CD8-positive, alpha-beta memory T cell (primary cell): ENCODE results near the gene BTBD1. TPM values are rescaled to one million over a fixed set of nuclear protein-coding genes. Genes with fewer than 3 reads are reported as not detected.
A peak's percentile ranks its signal among the peaks of the same experiment; 100 is the strongest.

Experiments used
- CTCF ChIA-PET: fragments of 350-600 bp; sonication (Branson Sonifier 250); formaldehyde crosslinking; loops from one replicate; lab custom pipeline; 2021; ENCODE audit warnings: antibody characterized with exemption; lab: Charles Lee
- POLR2A ChIA-PET: fragments of 350-600 bp; sonication (Branson Sonifier 250); formaldehyde crosslinking; loops from one replicate; lab custom pipeline; 2021; ENCODE audit warnings: antibody characterized with exemption; lab: Charles Lee
- DNase-seq, 5 donors: peaks; one replicate each; pipeline versions ENCODE4 v3.0.0 to v3.0.0-alpha.2; 2020 to 2022; ENCODE audit warnings: mixed read lengths in 1 of 5
- H3K27ac ChIP-seq: one replicate; pipeline ENCODE4 v1.7.0; 2013; ENCODE audit warnings: low read depth, mild to moderate bottlenecking, low read length, moderate library complexity
- H3K27me3 ChIP-seq: 2 replicates; pipeline ENCODE4 v1.7.0; 2013; ENCODE audit warnings: low read length, mild to moderate bottlenecking; ENCODE audit not compliant: insufficient read depth, poor library complexity, severe bottlenecking
- H3K36me3 ChIP-seq: 2 replicates; pipeline ENCODE4 v1.7.0; 2013; ENCODE audit warnings: mild to moderate bottlenecking, low read length, moderate library complexity; ENCODE audit not compliant: insufficient read depth
- H3K4me1 ChIP-seq: 2 replicates; pipeline ENCODE4 v1.7.0; 2013; ENCODE audit warnings: mild to moderate bottlenecking, low read length, moderate library complexity; ENCODE audit not compliant: insufficient read depth
- H3K4me3 ChIP-seq: 2 replicates; pipeline ENCODE4 v1.7.0; 2013; ENCODE audit warnings: mild to moderate bottlenecking, low read length
- H3K9me3 ChIP-seq: 2 replicates; pipeline ENCODE4 v1.7.0; 2013; ENCODE audit warnings: mild to moderate bottlenecking, low read length
- H3K27ac Mint-ChIP-seq, 8 donors: one replicate each; pipeline ENCODE4 v1.8.0; 2020 to 2021; ENCODE audit warnings: mixed read lengths in 8 of 8, mild to moderate bottlenecking in 6 of 8, inconsistent platforms in 3 of 8, moderate library complexity in 3 of 8
- H3K27me3 Mint-ChIP-seq, 2 donors: one replicate each; pipeline ENCODE4 v1.8.0; 2020 to 2021; ENCODE audit warnings: mixed read lengths in 2 of 2, mild to moderate bottlenecking in 1 of 2, moderate library complexity in 1 of 2
- H3K36me3 Mint-ChIP-seq, 3 donors: one replicate each; pipeline ENCODE4 v1.8.0; 2020 to 2021; ENCODE audit warnings: mixed read lengths in 3 of 3, inconsistent platforms in 1 of 3, mild to moderate bottlenecking in 1 of 3
- H3K4me1 Mint-ChIP-seq, 3 donors: one replicate each; pipeline ENCODE4 v1.8.0; 2020 to 2021; ENCODE audit warnings: mixed read lengths in 3 of 3, inconsistent platforms in 1 of 3, mild to moderate bottlenecking in 1 of 3
- H3K4me3 Mint-ChIP-seq, 7 donors: one replicate each; pipeline ENCODE4 v1.8.0; 2020 to 2021; ENCODE audit warnings: mixed read lengths in 7 of 7, mild to moderate bottlenecking in 6 of 7, moderate library complexity in 4 of 7, inconsistent platforms in 2 of 7
- H3K9me3 Mint-ChIP-seq, 5 donors: one replicate each; pipeline ENCODE4 v1.8.0; 2020 to 2022; ENCODE audit warnings: mixed read lengths in 5 of 5, mild to moderate bottlenecking in 3 of 5, moderate library complexity in 2 of 5, inconsistent platforms in 1 of 5
- polyA plus RNA-seq: library from polyadenylated mRNA; unstranded; fragments of 300-500 nt; fragmentation: Illumina TruSeq; gene quantifications from one replicate; pipeline ENCODE4 v1.2.3, GENCODE V29; 2021
- total RNA-seq, 2 experiments: library from RNA; stranded (reverse); gene quantifications; one replicate each; pipeline ENCODE4 v1.2.3, GENCODE V29; 2021

Gene BTBD1
- total and polyA plus RNA-seq, 3 experiments from 2014 or later: 47.4 to 57.7 (median 55.5) TPM

DNA sequence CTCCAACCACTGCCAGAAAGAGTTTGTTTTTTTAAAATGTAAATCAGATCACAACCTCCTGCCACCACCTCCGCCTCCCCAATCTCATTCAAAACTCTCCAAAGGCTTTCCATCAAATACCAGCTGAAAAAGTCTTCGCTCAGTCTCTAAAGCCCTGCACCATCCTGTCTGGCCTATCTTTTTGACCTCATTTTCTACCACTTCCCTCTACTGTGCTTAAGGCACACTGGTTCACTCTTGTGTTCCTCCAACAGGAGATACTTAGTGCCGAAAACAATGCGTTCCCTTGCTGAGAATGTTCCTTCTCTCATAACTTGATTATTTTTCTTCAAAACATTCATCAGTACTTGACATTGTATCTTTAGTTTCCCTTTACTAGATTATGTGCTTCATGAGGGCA is 3.5 kb downstream of the BTBD1 start:
- H3K27ac ChIP-seq: no peak overlapping the region
- H3K9me3 Mint-ChIP-seq: no peaks in the 10 kb centered on the region
- no peaks in the 10 kb centered on the region for H3K27me3 ChIP-seq
- ChIA-PET CTCF (no interaction called here), POLR2A (no interaction called here)
- peak overlapping the region; percentile 8 for H3K4me3 ChIP-seq
- peaks cover 50% of the 10 kb centered on the region for H3K4me1 ChIP-seq
- peaks cover 0 to 11% (median 0%) of the 10 kb centered on the region in 3 donors for H3K36me3 Mint-ChIP-seq
- no peak overlapping the region for H3K27ac Mint-ChIP-seq
- no peaks in the 10 kb centered on the region for H3K9me3 ChIP-seq
- H3K27me3 Mint-ChIP-seq: no peaks in the 10 kb centered on the region
- no peaks in the 10 kb centered on the region for H3K36me3 ChIP-seq
- no peak for DNase-seq
- no peak overlapping the region for H3K4me3 Mint-ChIP-seq
- peaks cover 12 to 25% (median 16%) of the 10 kb centered on the region in 3 donors for H3K4me1 Mint-ChIP-seq

DNA sequence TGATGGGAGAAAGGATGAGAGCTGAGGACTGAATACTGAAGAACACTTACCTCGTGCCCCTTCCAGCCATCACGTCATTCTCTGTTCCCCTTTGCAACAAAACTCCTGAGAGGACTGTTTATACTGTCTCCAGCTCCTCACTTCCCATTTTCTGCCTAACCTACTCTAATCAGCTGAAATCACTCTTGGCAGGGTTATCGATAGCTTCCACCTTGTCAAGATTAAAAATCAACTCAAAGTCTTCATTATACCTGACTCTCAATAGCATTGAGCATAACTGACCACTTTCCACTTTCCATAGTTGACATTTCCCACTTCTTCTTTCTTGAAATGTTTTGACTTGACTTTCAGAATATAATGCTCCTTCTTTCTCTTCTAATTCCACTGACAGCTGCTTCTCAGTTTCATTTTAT is 4.3 kb downstream of the BTBD1 start:
- H3K4me1 Mint-ChIP-seq: peaks cover 19 to 26% (median 20%) of the 10 kb centered on the region in 3 donors
- H3K9me3 ChIP-seq: no peaks in the 10 kb centered on the region
- CTCF ChIA-PET: no interaction called here
- no peak overlapping the region for H3K4me3 Mint-ChIP-seq
- H3K4me1 ChIP-seq: peaks cover 53% of the 10 kb centered on the region
- no peak overlapping the region for H3K27ac Mint-ChIP-seq
- no peak for DNase-seq
- no peak overlapping the region for H3K4me3 ChIP-seq
- no peaks in the 10 kb centered on the region for H3K9me3 Mint-ChIP-seq
- POLR2A ChIA-PET: no interaction called here
- H3K27me3 Mint-ChIP-seq: no peaks in the 10 kb centered on the region
- peaks cover 0 to 14% (median 0%) of the 10 kb centered on the region in 3 donors for H3K36me3 Mint-ChIP-seq
- no peak overlapping the region for H3K27ac ChIP-seq
- no peaks in the 10 kb centered on the region for H3K27me3 ChIP-seq
- H3K36me3 ChIP-seq: no peaks in the 10 kb centered on the region

DNA sequence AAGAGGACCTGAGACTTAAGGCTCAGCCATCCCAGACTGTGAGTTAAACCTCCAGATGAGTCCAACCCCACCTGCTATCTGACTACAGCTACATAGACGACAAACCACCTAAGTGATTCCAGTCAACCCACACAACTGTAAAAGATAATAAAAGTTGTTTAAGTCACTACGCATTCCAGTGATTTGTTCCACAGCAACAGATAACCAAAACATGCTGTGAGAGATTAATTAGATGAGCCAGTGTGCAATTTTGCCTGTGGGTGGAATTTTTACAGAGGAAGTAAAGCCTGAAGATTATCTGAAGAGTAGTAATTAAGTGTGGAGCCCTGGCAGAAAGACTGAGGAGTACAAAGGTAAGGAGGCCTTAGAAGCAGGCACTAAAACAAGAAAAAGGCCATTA is 5.4 kb downstream of the BTBD1 start:
- H3K4me3 ChIP-seq: no peak overlapping the region
- H3K9me3 ChIP-seq: no peaks in the 10 kb centered on the region
- Mint-ChIP-seq H3K27ac (no peak overlapping the region), H3K27me3 (no peaks in the 10 kb centered on the region), H3K4me3 (no peak overlapping the region), H3K9me3 (no peaks in the 10 kb centered on the region), H3K36me3 (peaks cover 0 to 25% (median 2%) of the 10 kb centered on the region in 3 donors), H3K4me1 (peaks cover 29 to 36% (median 31%) of the 10 kb centered on the region in 3 donors)
- H3K27me3 ChIP-seq: no peaks in the 10 kb centered on the region
- CTCF ChIA-PET: no interaction called here
- no peak overlapping the region for H3K27ac ChIP-seq
- DNase-seq: no peak
- peaks cover 52% of the 10 kb centered on the region for H3K4me1 ChIP-seq
- POLR2A ChIA-PET: no interaction called here
- no peaks in the 10 kb centered on the region for H3K36me3 ChIP-seq

DNA sequence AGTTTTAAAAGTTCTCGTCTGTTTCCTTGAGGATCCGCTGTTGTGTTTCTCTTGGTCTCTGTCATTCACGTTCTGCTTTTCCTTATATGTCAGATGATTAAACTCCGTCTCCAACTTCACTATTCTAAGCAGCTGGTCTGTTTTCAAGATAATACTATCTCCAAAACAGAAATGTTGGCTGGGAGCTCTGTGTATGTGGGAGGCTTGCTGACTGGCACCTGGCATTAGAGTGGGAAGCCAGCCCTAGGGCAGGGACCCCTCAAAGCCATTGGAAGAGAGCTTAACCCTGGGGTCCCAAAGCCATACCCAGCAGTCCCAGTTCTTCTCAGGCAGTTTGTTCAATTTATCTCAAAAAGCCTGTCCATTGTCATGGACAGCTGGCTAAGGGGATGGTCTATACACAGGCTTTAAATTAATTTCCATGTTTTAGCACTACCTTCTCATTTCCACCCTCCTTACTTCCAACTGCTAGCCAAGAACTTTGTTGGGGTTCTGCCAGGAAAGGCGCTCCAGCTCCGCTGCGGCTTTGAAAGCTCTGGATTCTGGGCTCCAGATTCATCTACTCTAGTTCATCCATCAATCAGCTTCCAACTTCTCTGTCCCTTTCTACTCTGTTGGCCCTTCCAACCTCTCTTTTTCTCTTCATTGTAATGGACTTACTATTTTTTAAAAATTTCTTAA is 9.2 kb downstream of the BTBD1 start:
- H3K4me1 ChIP-seq: peaks cover 23% of the 10 kb centered on the region
- H3K27me3 ChIP-seq: no peaks in the 10 kb centered on the region
- H3K4me3 ChIP-seq: no peak overlapping the region
- Mint-ChIP-seq H3K27me3 (no peaks in the 10 kb centered on the region), H3K36me3 (peaks cover 0 to 54% (median 9%) of the 10 kb centered on the region in 3 donors), H3K4me1 (peaks cover 26 to 42% (median 37%) of the 10 kb centered on the region in 3 donors), H3K4me3 (no peak overlapping the region), H3K27ac (peak overlapping the region in 3 of 8 donors; percentile 29 to 61 (median 55)), H3K9me3 (no peaks in the 10 kb centered on the region)
- POLR2A ChIA-PET: no interaction called here
- CTCF ChIA-PET: interaction anchor here (1.7 kb wide), 1 partner anchor 9 kb away, joined by 5 read pairs; the partner anchor contains the start of gene BTBD1
- no peaks in the 10 kb centered on the region for H3K9me3 ChIP-seq
- no peak for DNase-seq
- H3K36me3 ChIP-seq: peaks cover 4% of the 10 kb centered on the region
- no peak overlapping the region for H3K27ac ChIP-seq

DNA sequence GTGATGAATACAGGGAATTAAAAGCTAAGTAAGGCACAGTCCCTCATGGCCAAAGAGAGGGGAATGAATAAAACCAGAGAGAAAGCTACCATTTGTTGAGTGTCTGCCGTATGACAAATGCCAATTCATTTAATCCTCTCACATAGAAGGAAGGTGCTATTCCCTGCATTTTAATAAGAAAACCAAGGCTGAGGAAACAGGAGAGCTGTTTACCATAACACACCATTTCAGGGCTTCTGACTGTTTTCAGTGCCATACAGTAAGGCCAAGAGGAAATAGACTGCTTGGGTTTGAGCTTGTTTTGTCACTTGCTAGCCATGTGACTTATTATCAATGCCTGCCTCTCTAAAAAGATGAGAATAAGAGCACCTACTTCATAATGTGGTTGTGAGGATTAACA is 10.1 kb downstream of the BTBD1 start:
- no peaks in the 10 kb centered on the region for H3K9me3 Mint-ChIP-seq
- DNase-seq: no peak
- H3K27me3 ChIP-seq: no peaks in the 10 kb centered on the region
- peaks cover 4% of the 10 kb centered on the region for H3K36me3 ChIP-seq
- H3K4me3 ChIP-seq: no peak overlapping the region
- peaks cover 15% of the 10 kb centered on the region for H3K4me1 ChIP-seq
- H3K27ac ChIP-seq: no peak overlapping the region
- H3K27ac Mint-ChIP-seq: peak overlapping the region in 3 of 8 donors; percentile 26 to 66 (median 53)
- peaks cover 0 to 55% (median 9%) of the 10 kb centered on the region in 3 donors for H3K36me3 Mint-ChIP-seq
- H3K9me3 ChIP-seq: no peaks in the 10 kb centered on the region
- ChIA-PET CTCF (interaction anchor here (1.7 kb wide), 1 partner anchor 10 kb away, joined by 5 read pairs; the partner anchor contains the start of gene BTBD1), POLR2A (interaction anchor here (0.7 kb wide), 1 partner anchor 10 kb away, joined by 3 read pairs; the partner anchor contains the start of gene BTBD1)
- H3K27me3 Mint-ChIP-seq: no peaks in the 10 kb centered on the region
- peaks cover 26 to 42% (median 41%) of the 10 kb centered on the region in 3 donors for H3K4me1 Mint-ChIP-seq
- no peak overlapping the region for H3K4me3 Mint-ChIP-seq

DNA sequence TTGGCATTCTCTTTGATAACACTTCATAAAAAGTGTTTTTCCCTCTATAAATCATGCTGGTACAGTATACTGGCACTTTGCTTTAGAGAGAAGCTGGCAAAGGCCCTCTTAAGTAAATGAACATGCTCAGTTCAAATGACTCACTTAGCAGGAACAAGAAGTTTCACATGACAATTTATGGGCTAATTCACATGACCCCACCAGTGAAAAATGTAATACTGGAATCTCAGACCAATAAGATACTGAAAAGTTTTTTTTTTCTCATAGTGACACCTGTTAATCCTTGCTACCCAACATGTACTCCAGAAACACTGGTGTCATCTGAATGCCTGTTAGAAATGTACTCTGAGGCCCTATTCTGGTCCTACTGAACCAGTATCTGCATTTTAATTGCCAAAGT is 13.9 kb downstream of the BTBD1 start:
- Mint-ChIP-seq H3K27me3 (no peaks in the 10 kb centered on the region), H3K27ac (peak overlapping the region in 2 of 8 donors; percentile 10 to 54), H3K9me3 (no peaks in the 10 kb centered on the region), H3K4me3 (no peak overlapping the region), H3K36me3 (peaks cover 0 to 76% (median 15%) of the 10 kb centered on the region in 3 donors), H3K4me1 (peaks cover 24 to 47% (median 45%) of the 10 kb centered on the region in 3 donors)
- H3K27ac ChIP-seq: no peak overlapping the region
- H3K9me3 ChIP-seq: no peaks in the 10 kb centered on the region
- no peak for DNase-seq
- ChIA-PET POLR2A (no interaction called here), CTCF (no interaction called here)
- no peak overlapping the region for H3K4me3 ChIP-seq
- peaks cover 7% of the 10 kb centered on the region for H3K4me1 ChIP-seq
- H3K36me3 ChIP-seq: peaks cover 13% of the 10 kb centered on the region
- no peaks in the 10 kb centered on the region for H3K27me3 ChIP-seq

DNA sequence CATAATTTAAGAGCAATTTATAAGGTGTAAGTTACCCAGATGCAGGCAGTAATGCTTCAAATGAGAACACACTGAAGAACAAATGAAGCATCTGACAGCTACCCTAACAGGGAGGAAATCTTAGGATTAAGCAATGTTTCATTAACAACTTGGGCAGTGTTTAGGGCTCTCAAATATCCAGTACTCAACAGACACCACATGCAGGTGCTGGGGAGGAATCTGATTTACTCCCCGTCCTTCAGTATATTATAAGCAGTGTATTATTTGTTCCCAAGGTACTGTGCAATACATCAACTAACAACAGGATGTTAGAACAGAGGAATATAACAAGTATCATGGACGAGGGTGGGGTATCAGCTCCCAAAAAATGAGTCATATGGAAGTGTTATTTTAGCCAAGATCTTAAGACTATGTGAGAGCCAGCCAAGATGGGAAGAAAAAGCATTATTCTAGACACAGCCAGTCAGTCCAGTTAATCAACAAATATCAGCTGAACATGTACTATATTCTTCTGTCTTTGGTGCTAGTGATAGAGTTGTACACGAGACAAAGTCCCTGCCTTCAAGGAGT is 20.4 kb downstream of the BTBD1 start:
- Histone ChIP-seq H3K4me3 (no peak overlapping the region), H3K27ac (no peak overlapping the region), H3K27me3 (no peaks in the 10 kb centered on the region), H3K4me1 (no peaks in the 10 kb centered on the region), H3K36me3 (peaks cover 18% of the 10 kb centered on the region), H3K9me3 (no peaks in the 10 kb centered on the region)
- Mint-ChIP-seq H3K9me3 (no peaks in the 10 kb centered on the region), H3K4me1 (peaks cover 19 to 59% (median 47%) of the 10 kb centered on the region in 3 donors), H3K27me3 (no peaks in the 10 kb centered on the region), H3K27ac (peak overlapping the region in 2 of 8 donors; percentile 5 to 18), H3K4me3 (no peak overlapping the region), H3K36me3 (peaks cover 3 to 76% (median 28%) of the 10 kb centered on the region in 3 donors)
- POLR2A ChIA-PET: no interaction called here
- CTCF ChIA-PET: no interaction called here
- DNase-seq: no peak

DNA sequence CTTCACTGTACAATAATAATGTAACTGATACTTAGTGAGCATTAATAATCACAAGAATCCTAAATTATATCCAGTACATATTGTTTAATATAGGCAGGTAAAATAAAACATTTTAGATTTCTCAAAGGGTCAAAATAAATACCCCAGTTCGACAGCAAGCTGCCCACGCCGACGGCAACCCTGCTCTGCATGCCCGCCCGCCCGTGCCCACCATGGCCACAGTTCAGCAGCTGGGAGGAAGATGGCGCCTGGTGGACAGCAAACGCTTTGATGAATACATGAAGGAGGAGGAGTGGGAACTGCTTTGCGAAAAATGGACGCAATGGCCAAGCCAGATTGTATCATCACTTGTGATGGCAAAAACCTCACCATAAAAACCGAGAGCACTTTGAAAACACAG is 22.9 kb downstream of the BTBD1 start:
- no peaks in the 10 kb centered on the region for H3K27me3 Mint-ChIP-seq
- H3K9me3 Mint-ChIP-seq: no peaks in the 10 kb centered on the region
- no peaks in the 10 kb centered on the region for H3K4me1 ChIP-seq
- H3K36me3 ChIP-seq: peaks cover 27% of the 10 kb centered on the region
- no peaks in the 10 kb centered on the region for H3K9me3 ChIP-seq
- H3K4me1 Mint-ChIP-seq: peaks cover 24 to 58% (median 51%) of the 10 kb centered on the region in 3 donors
- no peak overlapping the region for H3K4me3 Mint-ChIP-seq
- DNase-seq: no peak
- H3K36me3 Mint-ChIP-seq: peaks cover 3 to 84% (median 31%) of the 10 kb centered on the region in 3 donors
- POLR2A ChIA-PET: no interaction called here
- H3K27me3 ChIP-seq: no peaks in the 10 kb centered on the region
- H3K4me3 ChIP-seq: no peak overlapping the region
- CTCF ChIA-PET: no interaction called here
- peak overlapping the region in 1 of 8 donors; percentile 24 for H3K27ac Mint-ChIP-seq
- H3K27ac ChIP-seq: no peak overlapping the region
